ENCODE measurements around the gene FASTKD3.

FASTKD3 gene

DNA sequence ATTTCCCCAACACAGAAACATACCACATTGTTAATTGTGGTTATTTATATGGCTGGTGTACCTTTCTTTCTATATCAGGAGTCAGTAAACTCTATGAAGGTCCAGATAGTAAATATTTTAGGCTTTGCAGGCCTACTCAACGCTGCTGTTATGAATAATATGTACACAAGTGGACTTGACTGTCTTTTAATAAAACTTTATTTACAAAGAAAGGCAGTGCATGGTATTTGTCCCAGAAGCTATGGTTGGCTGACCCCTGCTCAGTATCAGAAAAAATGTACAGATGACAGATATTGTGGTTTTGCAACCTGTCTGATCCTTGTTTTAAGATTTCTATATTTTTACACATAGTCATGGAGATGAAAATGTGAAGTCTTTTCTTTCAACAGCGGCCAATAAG is 5.8 kb upstream of the FASTKD3 start:
- ChIA-PET CTCF (interaction anchor here (0.9 to 9.7 kb wide), 2 partner anchors 12 to 18 kb away, joined by 5 to 98 read pairs; no protein-coding TSS in a partner anchor), POLR2A (no interaction called here)
- no peak for DNase-seq (ENCODE audit: low read depth, low spot score)

GRCh38 chr5:7873216-7873615 is 4.4 kb upstream of the FASTKD3 start:
- no peak overlapping the region for H3K4me3 ChIP-seq (ENCODE audit: low read depth, low read length)
- no peak for DNase-seq (ENCODE audit: low read depth, low spot score)
- POLR2A ChIA-PET: no interaction called here
- CTCF ChIA-PET: interaction anchor here (0.6 to 9.7 kb wide), 2 partner anchors 13 to 24 kb away, joined by 4 to 98 read pairs; no protein-coding TSS in a partner anchor
- TF ChIP-seq, protein P1, sequence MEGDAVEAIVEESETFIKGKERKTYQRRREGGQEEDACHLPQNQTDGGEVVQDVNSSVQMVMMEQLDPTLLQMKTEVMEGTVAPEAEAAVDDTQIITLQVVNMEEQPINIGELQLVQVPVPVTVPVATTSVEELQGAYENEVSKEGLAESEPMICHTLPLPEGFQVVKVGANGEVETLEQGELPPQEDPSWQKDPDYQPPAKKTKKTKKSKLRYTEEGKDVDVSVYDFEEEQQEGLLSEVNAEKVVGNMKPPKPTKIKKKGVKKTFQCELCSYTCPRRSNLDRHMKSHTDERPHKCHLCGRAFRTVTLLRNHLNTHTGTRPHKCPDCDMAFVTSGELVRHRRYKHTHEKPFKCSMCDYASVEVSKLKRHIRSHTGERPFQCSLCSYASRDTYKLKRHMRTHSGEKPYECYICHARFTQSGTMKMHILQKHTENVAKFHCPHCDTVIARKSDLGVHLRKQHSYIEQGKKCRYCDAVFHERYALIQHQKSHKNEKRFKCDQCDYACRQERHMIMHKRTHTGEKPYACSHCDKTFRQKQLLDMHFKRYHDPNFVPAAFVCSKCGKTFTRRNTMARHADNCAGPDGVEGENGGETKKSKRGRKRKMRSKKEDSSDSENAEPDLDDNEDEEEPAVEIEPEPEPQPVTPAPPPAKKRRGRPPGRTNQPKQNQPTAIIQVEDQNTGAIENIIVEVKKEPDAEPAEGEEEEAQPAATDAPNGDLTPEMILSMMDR (IDR thresholded peaks at IDR 0.05; ENCODE audit: insufficient read depth, low read length, missing control alignments): no peak

More for the DNA sequence above, 5.8 kb upstream of the FASTKD3 start:
- TF ChIP-seq, protein P1 (IDR thresholded peaks at IDR 0.05; ENCODE audit: insufficient read depth, low read length, missing control alignments): no peak
- no peak overlapping the region for H3K4me3 ChIP-seq (ENCODE audit: low read depth, low read length)

DNA sequence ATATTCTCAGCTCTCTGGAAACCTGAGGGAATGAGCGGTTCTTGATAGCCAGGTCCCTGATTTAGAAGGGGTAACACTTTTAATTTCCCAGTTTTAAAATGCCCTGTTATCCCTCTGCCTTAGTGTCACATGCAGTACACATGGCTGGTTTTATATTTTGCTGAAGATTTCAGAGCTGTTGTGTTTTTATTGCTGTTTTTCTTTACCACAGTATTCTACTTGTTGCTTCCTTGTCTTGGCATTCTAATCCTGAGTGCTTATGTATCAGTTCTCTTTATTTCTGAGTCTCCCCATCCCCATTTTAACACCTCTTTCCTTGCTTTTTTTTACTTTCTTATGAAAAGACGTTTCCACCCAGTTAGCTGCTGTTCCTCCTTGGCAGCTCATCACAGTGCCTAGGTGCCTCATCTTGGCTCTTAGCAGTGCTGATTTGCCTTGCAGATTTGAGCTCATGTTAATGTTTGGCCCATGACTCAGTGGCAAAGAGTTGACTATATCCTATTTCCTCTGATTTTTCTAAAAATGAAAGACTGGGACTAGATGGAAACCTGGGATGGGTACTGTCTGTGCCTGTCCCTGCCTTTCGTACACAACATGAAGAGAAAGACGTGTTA is 3.8 kb upstream of the FASTKD3 start:
- CTCF ChIA-PET: interaction anchor here (0.6 to 9.7 kb wide), 2 partner anchors 14 to 24 kb away, joined by 4 to 98 read pairs; no protein-coding TSS in a partner anchor

GRCh38 chr5:7871653-7872052 is 2.8 kb upstream of the FASTKD3 start:
- TF ChIP-seq, protein P1 (IDR thresholded peaks at IDR 0.05; ENCODE audit: insufficient read depth, low read length, missing control alignments): no peak
- ChIA-PET CTCF (interaction anchor here (0.9 to 9.7 kb wide), 2 partner anchors 15 to 55 kb away, joined by 3 to 98 read pairs; no protein-coding TSS in a partner anchor), POLR2A (no interaction called here)
- DNase-seq (ENCODE audit: low read depth, low spot score): no peak
- no peak overlapping the region for H3K4me3 ChIP-seq (ENCODE audit: low read depth, low read length)

More for the DNA sequence above, 3.8 kb upstream of the FASTKD3 start:
- POLR2A ChIA-PET: no interaction called here
- TF ChIP-seq, protein P1 (IDR thresholded peaks at IDR 0.05; ENCODE audit: insufficient read depth, low read length, missing control alignments): no peak
- H3K4me3 ChIP-seq (ENCODE audit: low read depth, low read length): no peak overlapping the region
- DNase-seq (ENCODE audit: low read depth, low spot score): no peak

DNA sequence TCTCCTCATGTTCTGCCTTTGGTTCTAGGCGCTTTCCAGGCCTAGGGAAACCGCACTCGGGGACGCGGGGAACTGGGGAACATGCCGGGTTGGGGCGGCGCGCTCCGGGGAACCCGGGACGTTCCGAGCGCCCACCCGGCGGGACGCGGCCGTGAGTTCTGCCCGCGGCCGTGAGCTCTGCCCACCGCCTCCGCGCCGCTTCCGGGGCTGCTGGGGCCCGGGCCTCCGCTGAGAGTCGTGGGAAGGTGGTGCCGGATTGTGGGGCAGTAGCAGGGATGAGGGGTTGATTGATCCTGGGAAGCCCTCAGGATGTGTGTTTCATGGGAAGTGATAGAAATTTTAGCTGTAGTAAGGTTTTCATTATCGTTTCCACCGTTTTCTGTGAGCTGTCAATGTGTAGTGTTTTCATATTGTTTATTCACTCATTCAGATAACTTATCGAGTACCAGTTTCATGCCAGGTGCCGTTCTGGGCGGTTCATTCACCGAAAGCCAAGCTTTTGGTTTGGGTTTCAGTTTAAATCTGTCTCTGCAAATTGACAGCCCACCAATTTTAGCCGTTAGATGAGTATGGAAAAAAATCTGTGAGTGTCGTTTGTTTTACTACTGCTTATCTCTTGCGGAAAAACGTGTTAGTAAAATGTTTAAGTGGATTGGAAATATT is 774 bp upstream of the FASTKD3 start:
- no peak for DNase-seq (ENCODE audit: low read depth, low spot score)
- CTCF ChIA-PET: interaction anchor here (1.0 to 9.7 kb wide), 4 partner anchors 9 to 17 kb away, joined by 3 to 98 read pairs (median 4); no protein-coding TSS in a partner anchor
- POLR2A ChIA-PET: interaction anchor here (1.5 kb wide), 1 partner anchor 12 kb away, joined by 11 read pairs; no protein-coding TSS in a partner anchor
- H3K4me3 ChIP-seq (ENCODE audit: low read depth, low read length): peak overlapping the region; percentile 86
- TF ChIP-seq, protein P1 (IDR thresholded peaks at IDR 0.05; ENCODE audit: insufficient read depth, low read length, missing control alignments): no peak

DNA sequence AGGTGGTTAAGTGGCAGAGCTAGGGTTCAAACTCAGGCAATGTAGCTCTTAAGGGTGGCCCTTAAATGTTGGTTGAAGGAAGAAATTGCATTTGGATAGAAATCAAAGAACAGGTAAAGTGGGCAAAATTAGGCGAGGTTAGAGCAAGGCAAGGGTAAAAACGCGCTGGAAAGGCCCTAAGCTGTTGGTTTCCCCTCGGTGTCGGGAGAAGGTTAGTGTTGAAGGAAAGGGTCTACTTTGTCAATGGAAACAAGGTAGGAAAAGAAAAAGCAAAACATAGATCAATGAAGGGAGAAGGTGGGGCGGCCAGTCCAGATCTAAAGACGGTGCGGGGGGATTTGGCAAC is 431 bp downstream of the FASTKD3 start:
- TF ChIP-seq, protein P1 (IDR thresholded peaks at IDR 0.05; ENCODE audit: insufficient read depth, low read length, missing control alignments): no peak
- no peak for DNase-seq (ENCODE audit: low read depth, low spot score)
- ChIA-PET CTCF (interaction anchor here (1.9 to 9.7 kb wide), 2 partner anchors 10 to 18 kb away, joined by 6 to 98 read pairs; no protein-coding TSS in a partner anchor), POLR2A (interaction anchor here (1.5 kb wide), 1 partner anchor 10 kb away, joined by 11 read pairs; no protein-coding TSS in a partner anchor)
- peak overlapping the region; percentile 86 for H3K4me3 ChIP-seq (ENCODE audit: low read depth, low read length)

All from AG04449 (cell line).